HG03139 (cell line): ENCODE results near the gene ETF1.
"Not testable (repeated sequence)": the region's sequence is repeated elsewhere in the genome, so short reads cannot be mapped to it uniquely, and the experiment has no call there.

Experiments
- ATAC-seq: cut with Tn5 transposase; IDR thresholded peaks from one replicate; pipeline ENCODE4 v1.9.1; 2021; ENCODE audit not compliant: unreplicated experiment

The ETF1 gene

GRCh38 chr5:138533973-138534941 lies 8.8 kb downstream of the ETF1 start:
- no peak for ATAC-seq

- no peak for ATAC-seq
Measured at GRCh38 chr5:138529812-138530211, 13.2 kb downstream of the ETF1 start.

GRCh38 chr5:138528744-138529469 lies 14.1 kb downstream of the ETF1 start:
- no peak for ATAC-seq

GRCh38 chr5:138528208-138528607 lies 14.8 kb downstream of the ETF1 start:
- ATAC-seq: no peak

GRCh38 chr5:138527170-138527569 lies 15.9 kb downstream of the ETF1 start:
- no peak for ATAC-seq

- no peak for ATAC-seq
Measured at GRCh38 chr5:138523406-138523805, 19.6 kb downstream of the ETF1 start.

GRCh38 chr5:138520971-138521370 lies 22.1 kb downstream of the ETF1 start:
- no peak for ATAC-seq

GRCh38 chr5:138517437-138517836 lies 25.6 kb downstream of the ETF1 start:
- ATAC-seq: no peak

GRCh38 chr5:138515556-138516245 lies 27.3 kb downstream of the ETF1 start:
- ATAC-seq: no peak

GRCh38 chr5:138514021-138514420 lies 29.0 kb downstream of the ETF1 start:
- ATAC-seq: no peak

- ATAC-seq: no peak
Measured at GRCh38 chr5:138508958-138509357, 34.1 kb downstream of the ETF1 start.

- not testable (repeated sequence) for ATAC-seq
Measured at GRCh38 chr5:138507485-138507884, 35.6 kb downstream of the ETF1 start.

- ATAC-seq: no peak
Measured at GRCh38 chr5:138506370-138507306, 36.4 kb downstream of the ETF1 start.

- no peak for ATAC-seq
Measured at GRCh38 chr5:138504799-138505198, 38.2 kb downstream of the ETF1 start.

GRCh38 chr5:138503487-138504270 lies 39.4 kb downstream of the ETF1 start:
- no peak for ATAC-seq

GRCh38 chr5:138502521-138502920 lies 40.5 kb downstream of the ETF1 start:
- ATAC-seq: no peak

GRCh38 chr5:138502121-138502520 lies 40.9 kb downstream of the ETF1 start:
- ATAC-seq: no peak

- ATAC-seq: no peak
Measured at GRCh38 chr5:138498376-138498775, 44.7 kb downstream of the ETF1 start.

- no peak for ATAC-seq
Measured at GRCh38 chr5:138495351-138495750, 47.7 kb downstream of the ETF1 start.
